Hindlimb muscle (tissue), 1 donor: ENCODE results near the gene RNF144A. TPM values are rescaled to one million over a fixed set of nuclear protein-coding genes. Genes with fewer than 3 reads are reported as not detected.
"Not testable (repeated sequence)": the region's sequence is repeated elsewhere in the genome, so short reads cannot be mapped to it uniquely, and the experiment has no call there.

Source experiments
- DNase-seq: peaks from one replicate; pipeline ENCODE4 v3.0.0-alpha.2; 2013
- polyA plus RNA-seq: library from polyadenylated mRNA; unstranded; fragments of 120-200 nt; gene quantifications from one replicate; pipeline ENCODE4 v1.2.1, GENCODE V29; 2013; ENCODE audit not compliant: insufficient read length

The RNF144A gene
- polyA plus RNA-seq, 1 donor, result 21.5 TPM

DNA sequence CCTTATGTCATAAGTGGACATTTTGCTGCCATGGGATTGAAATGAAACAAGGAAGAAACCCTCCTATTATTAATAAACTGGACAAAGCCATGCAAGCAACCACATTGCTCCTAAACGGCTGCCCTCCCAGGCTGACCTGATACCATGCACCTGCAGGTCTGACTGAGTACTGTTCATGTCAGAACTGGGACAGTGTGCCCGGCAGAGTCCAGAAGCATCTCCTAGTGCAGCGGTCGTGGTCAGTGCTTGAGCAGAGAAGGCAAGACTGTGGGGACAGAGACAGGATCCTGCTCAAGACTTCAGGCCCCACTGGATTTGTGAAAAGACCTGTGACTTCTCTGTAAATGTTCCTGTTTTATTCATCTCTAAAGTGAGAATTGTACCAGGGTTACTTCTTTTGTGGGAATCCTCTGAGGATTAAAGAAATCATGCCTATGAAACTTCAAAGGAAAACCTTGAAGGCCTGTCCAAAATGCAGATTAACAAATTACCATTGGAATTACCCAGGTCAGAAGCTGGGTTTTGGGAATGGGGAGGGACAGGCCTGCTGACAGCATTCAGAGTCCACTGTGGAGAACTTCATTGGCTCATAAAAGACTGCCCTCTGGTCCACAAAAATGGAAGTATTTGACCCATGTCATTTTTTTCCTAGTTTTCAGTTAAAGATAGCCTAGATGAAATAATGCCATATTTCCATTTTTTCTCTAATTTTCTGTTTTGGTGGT lies 13.9 kb downstream of the RNF144A start:
- DNase-seq, result no peak

DNA sequence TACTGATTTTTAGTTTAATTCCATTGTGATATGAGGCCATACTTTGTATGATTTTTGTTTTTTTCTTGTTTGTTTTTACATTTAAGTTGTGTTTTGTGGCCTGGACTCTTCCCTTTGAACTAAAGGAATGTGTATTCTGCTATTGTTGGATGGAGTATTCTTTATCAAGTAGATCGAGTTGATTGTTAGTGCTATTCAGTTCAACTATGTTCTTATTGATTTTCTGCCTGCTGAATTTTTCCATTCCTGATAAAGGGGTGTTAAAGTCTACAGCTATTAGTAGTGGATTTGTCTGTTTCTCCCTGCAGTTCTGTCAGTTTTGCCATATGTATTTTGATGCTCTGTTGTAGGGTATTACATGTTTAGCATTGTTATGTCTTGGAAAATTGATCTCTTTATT lies 14.5 kb downstream of the RNF144A start:
- no peak for DNase-seq

DNA sequence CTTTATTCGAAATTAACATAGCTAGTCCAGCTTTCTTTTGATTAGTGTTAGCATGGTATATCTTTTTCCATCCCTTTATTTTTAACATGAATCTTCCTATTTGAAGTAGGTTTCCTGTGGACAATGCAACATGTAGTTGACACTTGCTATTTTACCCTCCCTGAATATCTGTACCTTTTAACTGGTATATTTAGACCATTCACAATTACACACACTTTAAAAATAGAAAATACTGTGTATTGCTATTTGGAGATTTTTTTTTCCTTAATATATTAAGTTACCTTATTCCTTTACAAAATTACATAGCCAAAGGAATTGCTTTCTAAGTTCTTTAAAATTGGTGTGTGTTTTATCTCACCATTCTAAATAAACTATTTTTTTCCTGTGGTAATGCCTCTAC lies 15.0 kb downstream of the RNF144A start:
- DNase-seq, result no peak

DNA sequence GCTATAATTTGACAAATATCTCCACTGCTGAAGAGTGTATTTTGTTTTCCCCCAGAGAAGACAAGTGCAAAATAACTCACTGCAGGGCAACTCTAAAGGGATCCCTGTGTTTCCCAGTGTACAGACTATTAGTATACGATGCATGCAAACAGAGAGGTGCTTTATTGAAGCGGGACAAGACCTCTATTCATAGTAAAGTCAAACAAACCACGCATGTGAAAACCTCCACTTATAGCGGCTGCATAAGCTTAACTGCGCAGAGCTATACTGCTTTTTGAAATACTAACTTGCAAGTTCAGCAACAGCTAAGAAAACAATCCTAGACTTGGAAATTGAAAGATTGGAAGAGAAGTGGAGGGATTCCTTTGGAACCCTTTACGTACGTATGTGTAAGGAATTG lies 15.6 kb downstream of the RNF144A start:
- no peak for DNase-seq

DNA sequence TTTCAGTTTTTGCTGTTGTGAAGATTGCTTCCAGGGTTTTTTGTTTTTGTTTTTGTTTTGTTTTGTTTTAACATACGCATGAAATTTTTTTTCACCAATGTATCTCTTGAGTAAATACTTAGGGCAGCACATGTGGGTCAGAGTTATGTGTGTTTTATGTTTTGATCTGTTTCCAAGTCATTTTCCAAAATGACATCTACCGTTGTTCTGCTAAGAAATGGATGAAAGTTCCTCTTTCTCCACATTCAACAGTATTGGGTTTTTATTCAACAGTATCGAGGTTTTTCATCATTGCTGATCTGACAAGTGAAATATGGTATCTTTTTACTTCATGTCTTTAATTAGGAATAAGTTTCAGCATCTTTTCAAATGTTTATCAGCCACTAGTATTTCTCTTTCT lies 16.7 kb downstream of the RNF144A start:
- DNase-seq, result no peak

DNA sequence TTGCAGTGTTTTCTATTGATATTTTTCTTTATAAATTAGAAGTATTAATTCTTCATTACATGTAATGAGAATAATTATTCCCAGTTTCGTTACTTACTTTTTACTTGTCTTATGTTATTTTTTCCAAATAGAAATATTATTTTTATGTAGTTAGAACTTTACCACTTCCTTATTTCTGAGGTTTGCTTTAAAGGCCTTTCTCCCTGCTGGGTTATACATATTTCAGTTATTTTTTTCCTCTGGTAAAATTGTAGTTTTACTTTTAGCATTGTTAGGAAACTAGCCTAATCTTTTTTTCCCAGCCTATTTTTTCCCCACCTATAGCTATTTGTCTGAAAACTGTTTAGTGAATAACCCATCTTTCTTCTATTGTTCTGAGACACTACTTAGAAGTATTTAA lies 17.1 kb downstream of the RNF144A start:
- no peak for DNase-seq

DNA sequence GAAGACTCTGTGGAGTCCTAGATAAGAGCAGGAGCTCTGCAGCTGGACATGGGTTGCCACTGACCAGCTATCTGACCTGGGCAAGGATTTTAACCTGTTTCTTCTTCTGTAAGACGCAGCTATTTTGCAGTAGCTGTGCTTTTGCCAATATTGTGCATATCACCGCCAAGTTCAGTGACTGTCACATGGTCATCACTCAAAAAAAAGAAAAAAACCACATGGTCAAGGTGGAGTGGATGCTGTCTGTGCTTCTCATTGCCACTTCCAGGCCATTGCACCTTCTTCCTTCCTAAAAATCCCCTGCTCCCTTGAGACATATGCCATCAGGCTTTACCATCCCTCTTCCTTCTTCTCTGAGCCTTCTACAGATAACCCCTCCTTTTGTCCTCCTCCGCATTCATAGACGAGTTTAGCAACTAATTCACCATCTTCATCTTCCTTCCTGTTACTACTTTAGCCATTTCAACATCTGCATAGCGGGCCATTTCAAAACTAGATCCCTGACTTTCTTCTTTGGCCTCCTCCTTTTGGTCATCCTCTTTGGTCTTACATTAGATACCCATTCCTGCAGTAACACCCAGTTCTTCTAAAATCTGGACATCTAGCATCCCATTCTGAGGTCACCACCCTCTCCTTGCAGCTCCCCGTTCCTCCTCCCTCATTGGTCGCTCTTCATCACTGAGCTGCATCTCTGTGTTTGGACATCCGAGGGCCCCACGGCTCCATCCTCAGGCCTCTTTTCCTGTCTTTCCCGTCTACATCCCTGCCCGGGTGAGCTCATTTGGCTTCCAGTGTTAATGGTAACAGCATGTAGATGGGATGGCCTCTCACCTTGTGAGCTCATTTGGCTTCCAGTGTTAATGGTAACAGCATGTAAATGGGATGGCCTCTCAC lies 17.8 kb downstream of the RNF144A start:
- no peak for DNase-seq

DNA sequence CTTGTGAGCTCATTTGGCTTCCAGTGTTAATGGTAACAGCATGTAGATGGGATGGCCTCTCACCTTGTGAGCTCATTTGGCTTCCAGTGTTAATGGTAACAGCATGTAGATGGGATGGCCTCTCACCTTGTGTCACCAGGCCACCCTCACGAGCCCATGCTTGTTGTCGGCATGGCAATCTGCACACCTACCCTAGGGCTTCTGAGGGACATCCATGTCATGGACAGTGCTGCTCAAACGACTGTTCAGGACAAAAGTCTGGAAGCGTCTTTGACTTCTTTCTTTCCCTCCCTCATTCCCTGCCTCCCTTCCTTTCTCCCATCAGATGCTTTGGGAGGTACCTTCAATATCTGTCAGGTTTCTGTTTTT lies 18.4 kb downstream of the RNF144A start:
- DNase-seq, result not testable (repeated sequence)

DNA sequence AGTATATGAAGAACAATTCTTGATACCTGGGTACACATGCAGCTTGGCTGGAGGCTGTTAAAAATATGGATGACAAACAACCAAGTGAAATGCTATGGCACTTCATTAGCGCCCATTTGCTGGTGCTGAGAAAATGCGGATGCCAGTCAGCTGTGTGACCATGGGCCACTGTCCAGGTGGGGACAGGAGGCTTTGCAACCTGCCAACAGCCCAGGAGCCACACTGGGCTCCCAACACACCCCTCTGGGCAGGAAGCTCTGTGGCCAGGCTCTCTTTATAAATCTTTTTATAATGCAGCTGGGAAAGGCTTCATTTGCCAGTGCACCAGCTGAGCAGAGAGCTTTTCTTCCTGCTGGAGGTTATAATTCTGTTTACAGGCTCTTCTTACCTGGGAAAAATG lies 19.9 kb downstream of the RNF144A start:
- DNase-seq, result no peak

DNA sequence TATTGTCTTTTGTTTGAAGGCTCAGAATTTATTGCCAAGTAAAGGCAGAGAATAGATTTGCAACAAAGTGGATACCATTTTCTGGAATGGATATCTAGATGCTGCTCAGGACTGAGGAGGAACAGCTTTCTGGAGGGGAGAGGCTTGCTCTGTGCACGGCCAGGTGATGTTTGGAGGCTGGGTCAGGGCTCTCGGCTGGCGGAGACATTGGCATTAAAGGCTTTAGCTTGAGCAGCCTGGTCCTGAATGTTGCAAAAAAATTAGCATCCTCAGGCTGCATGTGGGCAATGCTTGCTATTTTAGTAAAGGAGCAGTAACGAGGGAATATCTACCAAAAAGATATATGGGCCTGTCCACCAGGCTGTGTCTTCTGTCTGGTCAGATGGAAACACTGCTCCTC lies 20.4 kb downstream of the RNF144A start:
- DNase-seq, result no peak

DNA sequence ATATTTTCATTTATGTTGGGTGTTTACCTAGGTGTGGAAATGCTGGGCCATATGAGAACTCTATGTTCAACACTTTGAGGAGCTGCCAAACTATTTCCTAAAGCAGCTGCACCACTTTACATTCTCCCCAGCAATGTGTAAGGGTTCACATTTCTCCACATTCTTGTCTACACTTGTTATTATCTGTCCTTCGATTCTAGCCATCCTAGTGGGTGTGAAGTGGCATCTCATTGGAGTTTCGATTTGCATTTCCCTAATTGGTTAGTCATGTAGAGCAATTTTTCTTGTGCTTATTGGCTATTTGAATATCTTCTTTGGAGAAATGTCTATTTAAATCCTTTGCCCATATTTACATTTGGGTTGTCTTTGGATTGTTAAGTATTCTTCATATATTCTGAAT lies 21.9 kb downstream of the RNF144A start:
- no peak for DNase-seq

DNA sequence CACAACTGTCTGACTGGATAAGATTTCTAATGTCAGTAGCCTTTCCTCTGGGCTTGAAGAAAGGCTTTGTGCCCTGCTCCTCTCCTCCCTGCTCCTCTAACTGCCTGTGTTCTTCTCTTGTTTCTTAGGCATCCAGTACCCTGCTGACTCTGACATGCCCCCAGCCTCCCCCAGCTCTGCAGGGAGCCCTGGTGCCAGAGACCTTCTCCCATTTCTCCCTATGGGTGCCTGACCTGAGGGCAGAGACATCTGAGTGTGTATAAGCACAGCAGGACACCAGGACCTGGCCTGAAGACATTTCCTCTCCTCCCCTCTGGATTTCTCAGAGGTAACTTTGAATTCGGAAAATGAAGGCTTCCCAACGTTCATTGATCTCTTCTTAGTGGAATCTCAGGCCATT lies 23.6 kb downstream of the RNF144A start:
- no peak for DNase-seq

DNA sequence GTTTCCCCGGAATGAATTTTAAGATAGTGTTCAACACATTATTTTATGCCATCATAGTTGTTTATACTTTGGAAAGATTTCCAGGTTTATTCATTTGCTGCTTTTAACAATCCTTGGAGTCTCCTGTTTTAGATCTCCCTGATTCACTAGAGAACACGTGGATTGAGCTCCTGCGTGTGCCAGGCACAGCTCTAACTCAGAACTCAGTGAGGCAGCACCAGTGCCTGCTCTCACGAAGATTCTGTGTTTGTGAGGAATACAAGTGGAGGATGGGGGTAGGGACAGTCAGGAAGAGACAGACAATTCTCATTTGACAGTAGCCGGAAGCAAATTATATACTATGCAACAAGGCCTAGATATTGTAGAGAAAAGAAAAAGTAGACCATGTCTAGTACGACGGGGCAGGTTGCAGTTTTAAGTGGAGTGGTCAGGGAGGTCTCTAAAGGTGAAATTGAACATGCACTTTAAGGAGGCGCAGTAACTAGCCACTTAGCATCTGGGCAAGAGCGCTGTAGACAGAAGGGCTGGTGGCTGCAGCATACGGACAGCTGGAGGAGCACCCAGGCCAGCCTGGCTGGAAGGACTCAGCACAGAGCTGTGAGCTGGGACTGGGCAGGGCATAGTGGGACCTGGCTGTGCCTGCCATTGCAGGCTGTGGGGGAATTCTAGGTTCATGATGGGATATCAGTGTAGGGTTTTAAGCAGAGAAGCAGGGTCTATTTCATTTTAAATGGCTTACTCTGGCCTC lies 24.3 kb downstream of the RNF144A start:
- no peak for DNase-seq

DNA sequence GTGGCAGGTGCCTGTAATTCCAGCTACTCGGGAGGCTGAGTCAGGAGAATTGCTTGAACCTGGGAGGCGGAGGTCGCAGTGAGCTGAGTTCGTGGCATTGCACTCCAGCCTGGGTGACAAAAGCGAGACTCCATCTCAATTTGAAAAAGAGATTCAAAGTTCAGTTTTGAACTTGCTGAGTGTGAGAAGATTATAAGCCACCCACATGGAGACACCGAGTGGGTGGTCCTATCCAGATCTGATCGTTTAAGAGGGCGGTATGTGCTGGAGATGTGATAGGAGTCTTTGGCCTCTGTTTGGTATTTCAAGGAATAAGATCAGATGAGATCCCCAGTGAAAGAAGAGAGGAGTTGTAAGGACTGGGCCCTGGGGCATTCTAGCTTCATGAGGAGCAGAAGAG lies 25.6 kb downstream of the RNF144A start:
- DNase-seq, result no peak

DNA sequence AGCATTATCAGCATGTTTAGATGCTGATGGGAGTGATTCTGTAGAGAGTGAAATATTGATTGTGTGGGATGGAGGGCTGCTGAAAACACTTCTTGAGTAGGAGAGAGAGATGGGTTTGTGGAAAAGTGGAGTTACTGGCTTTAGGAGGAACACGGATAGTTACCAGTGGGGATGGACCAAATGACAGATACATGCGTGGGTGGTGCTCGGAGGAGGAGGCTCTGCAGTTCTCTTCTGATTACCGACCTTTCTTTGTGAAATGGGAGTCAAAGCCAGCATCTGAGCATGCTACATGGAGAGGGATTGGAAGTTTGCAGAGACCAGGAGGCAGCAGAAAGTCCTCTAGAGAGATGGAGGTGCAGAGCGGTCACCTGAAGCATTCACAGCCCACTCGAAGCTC lies 26.3 kb downstream of the RNF144A start:
- no peak for DNase-seq

DNA sequence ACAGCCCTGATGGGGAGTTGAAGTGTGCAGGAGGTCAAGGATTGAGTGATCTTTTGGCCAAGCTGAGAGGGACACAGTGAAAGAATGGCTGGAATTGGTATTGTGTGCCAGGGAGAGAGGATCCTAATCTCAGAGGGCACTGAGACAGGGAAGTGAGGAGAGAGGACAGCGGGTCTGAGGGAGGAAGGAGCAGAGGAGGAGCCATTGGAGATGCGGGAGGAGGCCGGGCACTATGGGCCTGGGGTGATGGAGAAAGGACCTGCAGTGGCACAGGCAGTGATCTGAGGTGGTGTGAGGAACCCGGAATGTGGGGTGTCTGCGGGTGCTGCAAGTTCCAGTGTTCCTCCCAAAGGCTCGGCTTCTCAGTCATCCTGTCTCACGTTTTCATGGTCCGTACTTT lies 26.8 kb downstream of the RNF144A start:
- DNase-seq, result no peak

DNA sequence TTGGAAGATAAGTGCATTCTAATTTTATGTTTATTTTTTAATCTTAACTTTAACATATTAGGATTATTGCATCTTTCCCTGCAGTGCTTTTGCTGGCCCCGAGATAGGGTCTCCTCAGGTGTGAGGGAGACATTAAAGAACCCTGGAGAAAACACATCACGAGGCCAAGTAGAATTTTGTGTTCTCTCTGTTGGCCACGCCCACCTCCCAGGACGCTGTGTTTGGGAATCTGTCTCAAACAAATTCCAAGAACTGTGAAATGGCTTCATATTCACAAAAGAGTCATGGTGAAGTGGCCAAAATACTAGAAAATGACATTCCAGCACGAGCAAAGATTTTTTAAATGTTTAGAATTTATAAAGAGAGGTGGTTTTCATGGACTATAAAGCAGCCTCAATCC lies 27.3 kb downstream of the RNF144A start:
- DNase-seq, result no peak

DNA sequence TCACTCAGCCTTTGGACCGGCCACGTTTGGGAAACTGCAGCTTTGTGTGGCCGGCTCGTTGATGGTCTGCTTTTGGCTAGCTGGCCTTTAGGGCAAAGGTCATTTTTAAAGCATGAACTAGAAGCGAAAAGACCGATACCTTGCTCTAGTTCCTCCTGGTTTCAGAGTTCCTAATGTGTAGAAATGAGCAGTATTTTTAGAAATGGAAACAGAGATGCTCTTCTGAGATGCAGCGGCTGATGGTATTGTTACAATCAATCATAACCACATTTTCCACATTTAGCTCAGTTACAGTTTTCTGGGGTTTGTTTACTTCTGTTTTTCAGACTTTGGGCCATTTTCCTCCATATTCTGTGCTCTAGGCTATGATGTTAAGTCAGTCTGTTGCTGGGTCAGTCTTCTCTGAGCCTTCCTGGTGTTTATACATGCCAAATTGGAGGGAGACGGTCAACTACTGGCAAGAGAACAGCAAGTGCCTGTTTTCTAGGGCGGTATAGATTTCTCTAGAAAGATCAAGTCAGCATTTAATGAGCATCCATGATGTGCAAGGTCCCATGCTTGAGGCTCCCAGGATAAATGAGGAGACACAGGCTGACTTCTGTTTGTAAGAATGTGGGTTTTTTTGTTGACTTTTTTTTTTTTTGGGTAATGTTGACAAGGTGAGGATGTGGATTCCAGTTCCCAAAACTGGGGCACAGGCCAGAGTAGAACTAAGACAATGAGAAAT lies 28.0 kb downstream of the RNF144A start:
- DNase-seq, result no peak

DNA sequence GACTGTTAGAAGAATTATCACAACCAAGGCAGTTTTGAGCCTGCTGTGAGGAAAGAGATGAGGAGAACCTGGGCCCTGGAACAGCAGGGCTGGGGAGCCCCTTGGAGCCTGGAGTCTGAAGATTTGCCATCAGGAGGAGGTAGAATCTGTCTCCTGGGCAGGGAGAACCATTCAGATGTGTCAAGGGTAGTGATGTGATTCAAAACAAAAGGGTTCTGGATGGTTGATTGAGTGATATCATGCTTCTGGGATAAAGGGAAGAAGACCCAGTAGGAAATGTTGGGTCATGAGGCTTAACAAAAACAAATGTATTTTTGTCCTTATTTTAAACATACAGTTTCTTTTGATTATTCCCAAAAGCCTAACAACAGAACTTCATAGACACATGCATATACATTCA lies 28.6 kb downstream of the RNF144A start:
- no peak for DNase-seq

DNA sequence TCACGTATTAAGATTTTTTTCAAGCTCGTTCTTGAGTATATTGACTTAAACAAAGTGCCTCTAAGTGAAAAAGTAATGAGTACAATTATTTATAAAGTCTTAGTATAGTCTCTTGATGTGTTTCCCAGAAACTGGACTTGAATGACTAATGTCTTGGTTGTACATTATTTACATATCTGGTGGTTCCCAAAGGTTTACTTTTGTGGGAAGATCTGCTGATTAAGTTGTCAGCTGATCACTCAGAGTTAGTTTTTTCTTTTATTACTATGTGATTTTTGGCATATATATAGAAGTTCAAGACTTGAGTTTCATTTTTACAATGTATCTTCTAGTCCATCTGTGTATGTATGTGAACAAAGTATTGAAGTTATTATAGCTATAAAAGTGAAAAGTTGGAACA lies 29.5 kb downstream of the RNF144A start:
- no peak for DNase-seq

DNA sequence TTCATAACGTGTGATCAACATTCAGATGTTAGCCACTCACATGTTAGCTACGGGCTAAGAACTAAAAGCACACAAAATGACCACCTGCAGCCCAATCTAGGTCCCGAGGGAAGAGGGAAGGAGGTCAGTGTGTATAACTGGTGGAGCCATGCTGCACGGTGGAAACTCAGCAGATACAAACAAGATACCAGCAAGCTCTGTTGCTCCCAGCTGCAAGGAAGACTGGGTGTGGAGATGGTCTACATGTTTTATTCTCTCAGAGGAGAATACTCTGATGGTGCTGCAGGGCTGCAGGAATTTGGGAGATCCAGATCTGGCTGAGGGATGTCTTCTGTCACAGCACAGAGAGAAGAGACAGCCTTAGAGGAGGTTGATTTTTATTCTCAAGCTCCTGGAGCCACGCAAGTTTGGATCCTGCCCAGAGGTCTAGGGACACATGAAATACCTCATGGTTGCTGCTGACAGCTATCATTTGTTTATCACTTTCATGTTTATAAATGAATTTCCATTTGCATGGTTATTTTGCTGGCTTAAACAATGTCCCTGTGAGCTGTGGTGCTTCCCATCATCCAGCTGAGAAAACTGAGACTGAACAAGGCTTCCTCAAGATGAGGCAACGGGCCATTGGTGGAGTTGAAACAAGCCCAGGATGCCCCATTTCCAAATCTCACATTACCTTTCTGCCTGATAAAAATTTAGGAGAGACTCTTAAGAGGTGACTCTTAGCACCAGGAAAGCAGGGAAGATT lies 30.9 kb downstream of the RNF144A start:
- no peak for DNase-seq
